GM18505 (cell line): ENCODE results near the gene ALPI.
"Not testable (repeated sequence)": the region's sequence is repeated elsewhere in the genome, so short reads cannot be mapped to it uniquely, and the experiment has no call there.

ENCODE experiments used
- ATAC-seq: cut with Tn5 transposase; IDR thresholded peaks from one replicate; pipeline ENCODE4 v1.9.1; 2021; ENCODE audit not compliant: unreplicated experiment
- POLR2A ChIP-seq: IDR thresholded peaks from 4 replicates; pipeline ENCODE4 v1.6.1; 2011; ENCODE audit warnings: borderline replicate concordance; ENCODE audit not compliant: insufficient read depth, insufficient read length; ENCODE audit errors: extremely low read depth

ALPI gene

DNA sequence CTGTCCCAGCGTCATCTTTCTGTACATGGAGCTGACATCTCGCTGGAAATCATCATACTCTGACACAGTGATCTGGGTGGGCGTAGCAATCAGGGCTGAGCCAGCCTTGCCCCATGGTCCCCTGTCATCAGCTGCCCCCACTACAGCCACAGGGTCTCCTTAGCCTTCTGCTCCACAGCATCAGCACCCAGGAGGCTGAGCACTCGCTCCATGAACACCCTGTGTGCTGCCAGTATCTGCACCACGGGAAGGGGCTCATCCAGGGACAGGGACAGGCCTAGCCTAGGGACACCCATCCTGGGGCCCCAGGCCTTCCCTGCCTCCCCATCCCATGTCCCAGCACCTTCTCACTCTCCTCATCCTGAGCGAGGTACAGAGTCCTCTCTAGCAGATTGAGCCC is 37.9 kb upstream of the ALPI start:
- TF ChIP-seq POLR2A, result no peak

DNA sequence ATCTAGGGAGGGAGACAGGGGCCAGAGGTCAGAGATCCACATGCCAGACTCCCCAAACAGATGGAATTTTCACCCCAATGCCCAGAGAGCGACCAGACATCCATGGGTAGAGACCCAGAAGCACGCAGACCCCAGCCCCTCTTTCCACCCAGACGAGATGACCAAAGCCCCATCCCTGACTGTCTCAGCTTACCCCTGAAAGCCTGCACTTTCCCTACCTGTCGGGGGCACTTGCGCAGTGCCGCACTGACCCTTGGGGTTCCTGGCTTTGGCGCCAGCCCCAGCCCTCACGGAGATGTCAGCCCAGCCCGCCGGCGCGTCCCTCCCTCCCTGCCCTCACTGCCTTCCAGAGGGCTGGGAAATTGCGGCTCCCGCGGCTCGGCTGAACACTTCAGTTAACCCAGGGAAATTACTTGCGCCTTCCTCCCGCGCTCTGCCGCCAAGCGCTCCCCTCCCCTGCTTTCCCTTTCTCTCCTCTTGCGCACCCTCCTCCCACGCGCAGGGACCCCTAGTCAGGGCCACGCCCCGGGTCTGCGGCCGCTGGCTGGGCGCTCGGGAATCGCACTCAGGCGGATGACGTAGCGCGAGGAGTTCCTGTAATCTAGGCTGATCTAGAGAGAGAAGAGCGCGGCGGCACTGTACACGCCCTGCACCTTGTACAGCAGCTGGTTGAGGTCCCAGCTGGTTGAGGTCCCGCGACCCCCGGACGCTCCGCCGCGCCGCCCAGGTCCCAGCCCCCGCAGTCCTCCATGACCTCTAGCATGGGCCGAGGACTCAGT is 37.3 kb upstream of the ALPI start:
- ATAC-seq, result no peak
- TF ChIP-seq POLR2A, result no peak

More for the DNA sequence above, 37.9 kb upstream of the ALPI start:
- ATAC-seq, result no peak

DNA sequence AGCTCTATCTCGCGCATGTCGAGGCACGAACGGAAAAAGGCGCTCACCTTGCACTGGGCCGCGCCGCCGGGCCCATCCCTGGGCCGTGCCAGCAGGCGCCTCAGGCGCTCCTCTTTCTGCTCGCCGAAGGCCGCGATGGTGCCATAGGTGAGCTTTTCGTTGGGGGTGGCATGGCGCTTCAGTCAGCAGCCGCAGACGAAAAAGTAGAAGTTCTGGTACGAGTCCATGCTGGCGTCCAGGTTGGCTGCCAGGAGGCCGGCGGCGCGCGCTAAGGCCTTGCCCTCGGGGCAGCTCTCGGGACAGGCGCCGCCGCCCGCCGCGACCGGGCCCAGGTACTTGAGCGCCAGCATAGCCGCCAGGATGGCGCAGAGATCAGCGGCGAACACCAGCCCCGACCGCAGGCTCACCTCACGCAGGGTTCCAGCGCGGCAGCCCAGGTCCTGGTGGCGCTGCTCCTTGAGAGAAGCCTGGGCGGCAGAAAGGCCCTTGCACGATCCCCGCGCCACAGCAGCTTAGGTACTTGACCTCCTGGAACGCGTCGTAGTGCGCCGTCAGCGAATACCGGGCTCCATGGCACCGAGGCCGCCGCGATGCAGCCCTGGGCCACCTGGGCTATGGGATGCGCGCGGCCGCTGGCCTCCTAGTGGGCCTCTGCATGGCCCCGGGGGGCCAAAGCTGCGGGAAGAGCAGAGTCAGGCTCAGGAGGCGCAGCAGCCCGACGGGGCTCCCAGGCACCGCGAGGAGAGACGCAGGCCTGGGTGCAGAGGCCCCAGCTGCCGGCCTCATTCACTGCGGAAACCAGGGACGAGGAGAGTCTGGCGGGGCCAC is 36.5 kb upstream of the ALPI start:
- ATAC-seq, result no peak
- TF ChIP-seq POLR2A, result no peak

DNA sequence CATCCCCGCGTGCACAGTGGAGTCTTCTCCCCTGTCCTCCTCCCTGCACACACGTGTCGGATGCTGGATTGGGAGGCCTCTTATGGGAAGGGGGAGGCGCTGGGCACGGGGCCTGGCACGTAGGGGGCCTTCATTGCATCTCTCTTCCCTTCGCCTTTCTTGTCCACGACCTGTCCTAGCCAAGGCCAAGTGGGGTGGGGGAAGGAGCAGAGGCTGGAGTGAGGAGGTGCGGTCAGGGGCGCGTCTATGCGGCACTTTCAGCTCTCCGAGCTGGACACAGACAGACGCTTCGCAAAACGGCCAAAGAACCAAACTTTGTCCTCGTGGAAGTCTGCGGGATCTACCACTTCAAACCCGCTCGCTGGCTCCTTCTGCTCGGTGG is 35.9 kb upstream of the ALPI start:
- ATAC-seq, result no peak
- TF ChIP-seq POLR2A, result no peak

DNA sequence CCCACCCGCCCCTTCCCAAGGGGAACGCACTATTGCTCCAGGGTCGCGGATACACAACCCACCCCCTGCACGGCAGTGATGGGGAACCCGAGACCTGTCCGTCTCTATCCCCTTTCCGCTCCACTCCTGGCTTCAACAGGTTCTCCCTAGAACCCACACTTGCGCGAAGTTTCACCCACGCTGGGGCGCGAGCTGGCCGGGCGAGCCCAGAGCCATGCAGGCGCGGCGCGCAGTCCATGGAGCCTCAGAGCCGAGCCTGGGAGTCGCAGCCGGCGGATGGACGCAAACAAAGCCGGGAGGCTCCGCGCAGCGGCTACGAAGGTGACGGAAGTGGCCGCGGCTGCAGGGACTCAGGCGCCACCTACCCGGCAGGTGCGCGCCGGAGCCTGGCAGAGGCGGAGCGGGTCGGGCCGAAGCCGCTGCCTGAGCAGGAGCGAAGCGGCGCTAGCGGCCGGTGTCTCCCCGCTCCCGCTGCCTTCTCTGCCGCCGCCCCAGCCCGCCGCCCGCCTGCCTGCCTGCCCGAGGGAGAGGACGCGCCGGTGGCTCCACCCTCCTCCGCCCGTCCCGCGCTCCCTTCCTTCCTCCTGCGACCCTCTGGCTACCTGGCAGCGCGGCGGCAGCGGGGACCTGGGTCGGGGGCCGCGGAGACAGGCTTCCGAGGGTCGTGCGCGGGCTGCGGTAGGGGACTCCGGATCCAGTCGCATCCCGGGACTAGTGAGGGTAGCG is 35.3 kb upstream of the ALPI start:
- TF ChIP-seq POLR2A, result no peak
- ATAC-seq, result no peak

DNA sequence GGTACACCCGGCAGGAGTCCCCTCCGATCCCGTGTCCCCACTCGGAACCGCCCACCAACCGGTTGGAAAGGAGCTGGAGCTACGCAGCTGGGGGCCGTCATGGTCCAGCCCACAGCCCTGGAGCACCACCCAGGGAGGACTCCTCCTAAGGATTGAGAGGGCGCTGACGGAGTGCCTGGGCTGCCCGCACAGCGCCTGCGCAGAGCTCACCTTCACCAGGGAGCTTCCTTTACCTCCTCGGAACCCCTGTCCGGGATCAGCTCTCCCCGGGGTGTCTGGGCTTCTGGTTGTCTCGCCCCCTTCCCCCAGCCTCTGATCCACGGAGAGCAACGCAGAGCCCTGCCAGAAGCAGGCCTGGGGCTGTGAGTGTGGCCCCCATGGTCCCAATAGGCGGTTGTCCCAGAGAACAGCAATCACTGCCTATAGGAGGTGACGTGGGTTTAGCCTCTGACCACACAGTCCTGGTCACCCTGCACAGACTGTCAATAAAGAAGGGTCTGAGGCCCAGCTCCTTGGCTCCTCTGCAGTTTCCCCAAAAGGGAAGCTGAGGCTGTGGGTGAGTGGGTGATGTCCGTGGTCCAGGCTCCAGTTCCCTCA is 34.7 kb upstream of the ALPI start:
- no peak for ATAC-seq
- no peak for TF ChIP-seq POLR2A

DNA sequence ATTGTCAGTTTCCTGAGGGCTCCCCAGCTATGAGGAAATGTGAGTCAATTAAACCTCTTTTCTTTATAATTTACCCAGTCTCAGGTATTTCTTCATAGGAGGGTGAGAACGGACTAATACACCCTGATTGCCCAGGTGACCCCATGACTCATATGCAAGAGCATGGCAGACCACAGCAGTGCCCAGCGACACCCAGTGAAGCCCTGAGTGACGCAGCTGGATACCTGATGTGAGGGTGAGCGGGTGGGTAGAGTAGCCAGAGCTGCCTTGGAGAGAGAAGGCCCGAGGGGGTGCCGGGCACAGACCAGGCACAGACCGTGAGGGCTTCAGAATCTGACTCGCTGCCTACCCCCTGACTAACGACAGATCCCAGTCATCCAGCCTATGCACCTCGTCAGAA is 33.9 kb upstream of the ALPI start:
- no peak for ATAC-seq
- no peak for TF ChIP-seq POLR2A

DNA sequence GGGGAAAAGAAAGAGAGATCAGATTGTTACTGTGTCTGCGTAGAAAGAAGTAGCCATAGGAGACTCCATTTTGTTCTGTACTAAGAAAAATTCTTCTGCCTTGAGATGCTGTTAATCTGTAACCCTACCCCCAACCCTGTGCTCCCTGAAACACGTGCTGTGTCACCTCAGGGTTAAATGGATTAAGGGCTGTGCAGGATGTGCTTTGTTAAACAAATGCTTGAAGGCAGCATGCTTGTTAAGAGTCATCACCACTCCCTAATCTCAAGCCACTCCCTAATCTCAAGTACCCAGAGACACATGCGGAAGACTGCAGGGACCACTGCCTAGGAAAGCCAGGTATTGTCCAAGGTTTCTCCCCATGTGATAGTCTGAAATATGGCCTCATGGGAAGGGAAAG is 33.0 kb upstream of the ALPI start:
- ATAC-seq, result not testable (repeated sequence)

DNA sequence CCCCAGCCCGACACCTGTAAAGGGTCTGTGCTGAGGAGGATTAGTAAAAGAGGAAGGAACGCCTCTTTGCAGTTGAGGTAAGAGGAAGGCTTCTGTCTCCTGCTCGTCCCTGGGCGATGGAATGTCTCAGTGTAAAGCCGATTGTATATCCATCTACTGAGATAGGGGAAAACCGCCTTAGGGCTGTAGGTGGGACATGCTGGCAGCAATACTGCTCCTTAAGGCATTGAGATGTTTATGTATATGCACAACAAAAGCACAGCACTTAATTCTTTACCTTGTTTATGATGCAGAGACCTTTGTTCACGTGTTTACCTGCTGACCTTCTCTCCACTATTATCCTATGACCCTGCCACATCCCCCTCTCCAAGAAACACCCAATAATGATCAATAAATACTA is 32.5 kb upstream of the ALPI start:
- not testable (repeated sequence) for ATAC-seq

DNA sequence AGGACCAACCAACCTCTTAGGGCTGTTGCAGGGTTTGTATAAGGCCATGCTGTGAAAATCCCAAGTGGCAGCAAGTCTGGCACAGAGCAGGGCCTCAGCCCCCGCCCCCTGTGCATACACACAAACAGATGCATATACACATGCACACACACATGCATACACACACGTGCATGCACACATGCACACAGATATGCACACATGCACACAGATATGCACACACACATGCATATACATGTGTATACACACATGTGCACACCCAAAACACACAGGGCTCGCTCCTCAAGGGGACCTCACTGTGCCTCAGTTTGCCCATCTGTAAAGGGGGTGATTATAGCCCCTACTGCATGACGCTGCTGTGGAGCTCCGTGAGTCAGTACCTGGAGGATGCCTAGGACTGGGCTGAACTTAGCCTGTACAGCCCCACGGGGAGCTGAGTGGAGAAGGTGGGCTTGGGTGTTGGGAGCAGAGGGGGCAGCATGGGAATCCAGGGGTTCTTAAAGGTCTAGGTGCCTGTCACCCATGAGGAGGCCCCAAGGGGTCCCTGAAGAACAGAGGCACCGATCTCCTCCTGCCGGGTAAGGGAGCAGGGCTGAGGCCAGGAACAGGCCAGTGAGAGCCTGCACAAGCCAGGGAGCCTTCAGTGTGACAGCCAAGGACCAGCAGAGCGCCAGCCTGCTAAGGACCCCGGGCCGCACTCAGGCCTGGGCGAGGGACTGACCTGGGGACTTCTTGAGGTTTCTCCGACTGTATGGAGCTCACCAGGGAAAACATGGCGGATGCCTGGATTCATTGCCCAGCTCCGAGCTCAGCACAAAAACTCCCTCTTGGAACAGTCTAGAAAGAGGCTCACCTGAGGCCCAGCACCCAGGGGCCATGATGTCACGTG is 24.0 kb upstream of the ALPI start:
- ATAC-seq, result no peak
- no peak for TF ChIP-seq POLR2A

DNA sequence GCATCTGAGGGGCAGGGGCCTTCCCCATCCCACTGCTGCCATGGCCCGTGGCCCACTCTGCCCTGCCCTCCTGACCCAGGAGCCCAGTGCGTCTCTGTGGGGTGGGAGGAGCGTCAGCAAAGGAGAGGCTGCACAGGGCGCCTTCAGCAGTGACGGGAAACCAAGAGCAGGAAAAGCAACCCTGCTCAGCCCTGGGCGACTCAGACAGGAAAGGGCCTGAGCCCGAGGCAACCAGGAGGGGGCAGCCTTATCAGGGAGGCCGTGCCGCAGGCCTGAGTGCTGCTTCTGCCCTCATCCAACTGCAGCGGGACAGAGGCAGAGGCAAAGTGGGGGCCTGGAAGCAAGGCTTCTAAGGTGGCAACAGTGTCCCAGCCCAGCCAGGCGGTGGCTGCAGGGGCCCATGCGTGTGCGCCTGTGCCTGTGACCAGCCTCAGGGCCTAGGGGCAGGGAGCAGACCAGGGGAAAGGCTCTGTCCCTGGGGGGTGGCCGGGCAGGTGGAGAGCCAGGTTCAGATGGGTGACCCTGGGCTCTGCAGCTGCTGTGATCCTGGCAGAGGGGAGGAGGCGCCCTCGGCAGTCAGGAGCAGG is 23.3 kb upstream of the ALPI start:
- no peak for ATAC-seq
- no peak for TF ChIP-seq POLR2A

DNA sequence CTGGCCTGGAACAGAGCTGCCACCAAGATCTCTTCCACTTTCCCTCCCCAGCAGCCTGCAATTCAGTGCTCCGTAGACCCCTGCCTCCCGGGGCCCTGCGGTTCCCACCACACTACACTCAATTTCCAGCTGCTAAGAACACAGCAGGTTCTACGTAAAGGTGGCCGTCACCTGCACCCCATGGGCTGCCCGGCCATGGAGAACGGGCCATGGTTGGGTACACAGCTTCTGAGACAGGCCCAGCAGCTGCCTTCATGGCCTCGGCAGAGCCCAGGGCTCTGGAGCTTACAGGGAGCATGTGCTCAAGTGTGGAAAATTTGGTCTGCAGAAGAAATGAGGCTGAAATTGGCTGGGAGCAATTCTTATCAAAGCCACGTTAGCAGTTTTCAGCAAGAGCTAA is 22.3 kb upstream of the ALPI start:
- not testable (repeated sequence) for ATAC-seq
